ENCODE results near the gene AUP1.

The AUP1 gene

GRCh38 chr2:74526649-74527230, 2.8 kb downstream of the AUP1 start:
- Histone ChIP-seq H3K79me2 (ENCODE audit: low read length) (peaks cover 46% of the 10 kb centered on the region), H3K27ac (ENCODE audit: low read length) (peak overlapping the region; percentile 95), H3K9me3 (ENCODE audit: insufficient read depth, low read length) (no peaks in the 10 kb centered on the region), H3K9ac (ENCODE audit: low read length) (peak overlapping the region; percentile 48; the same call in 1 of the 2 replicates), H3K36me3 (replicated peaks; ENCODE audit: low read depth, low read length) (peaks cover 41% of the 10 kb centered on the region), H2AFZ (ENCODE audit: low read depth, low read length) (no peak overlapping the region), H3K4me1 (ENCODE audit: low read length) (peaks cover 42% of the 10 kb centered on the region), H4K20me1 (ENCODE audit: insufficient read depth, low read length) (no peaks in the 10 kb centered on the region; the same call in 1 of the 2 replicates), H3K27me3 (ENCODE audit: low read depth, low read length) (no peaks in the 10 kb centered on the region), H3K4me2 (ENCODE audit: low read length) (peak overlapping the region; percentile 96), H3K4me3 (ENCODE audit: low read length) (peak overlapping the region; percentile 99)
- TF ChIP-seq CTCF (IDR thresholded peaks at IDR 0.05; ENCODE audit: low read depth, low read length) (no peak), EZH2phosphoT487 (IDR thresholded peaks at IDR 0.05; ENCODE audit: low read depth) (no peak)

- peak within 1 kb of the TSS; percentile 95 for H3K27ac ChIP-seq (ENCODE audit: low read length)
- peaks cover 34% of the 10 kb centered on the region for H3K36me3 ChIP-seq (replicated peaks; ENCODE audit: low read depth, low read length)
- peaks cover 40% of the 10 kb centered on the region for H3K79me2 ChIP-seq (ENCODE audit: low read length)
- H3K4me2 ChIP-seq (ENCODE audit: low read length) = peak within 1 kb of the TSS; percentile 96
- TF ChIP-seq EZH2phosphoT487 (IDR thresholded peaks at IDR 0.05; ENCODE audit: low read depth) (no peak), CTCF (IDR thresholded peaks at IDR 0.05; ENCODE audit: low read depth, low read length) (no peak)
- no peaks in the 10 kb centered on the region for H3K27me3 ChIP-seq (ENCODE audit: low read depth, low read length)
- peak within 1 kb of the TSS; percentile 48; the same call in 1 of the 2 replicates for H3K9ac ChIP-seq (ENCODE audit: low read length)
- no peaks in the 10 kb centered on the region for H3K9me3 ChIP-seq (ENCODE audit: insufficient read depth, low read length)
- H3K4me3 ChIP-seq (ENCODE audit: low read length) = peak within 1 kb of the TSS; percentile 99
- H2AFZ ChIP-seq (ENCODE audit: low read depth, low read length) = no peak within 1 kb of the TSS
- H3K4me1 ChIP-seq (ENCODE audit: low read length) = peaks cover 34% of the 10 kb centered on the region
- no peaks in the 10 kb centered on the region; the same call in 1 of the 2 replicates for H4K20me1 ChIP-seq (ENCODE audit: insufficient read depth, low read length)
Observed at GRCh38 chr2:74525717-74526648, 3.5 kb downstream of the AUP1 start, which contains the start of gene DQX1. Gene DQX1, minus strand, starts transcription at chr2:74526231. Its CDS starts 502 bp downstream, at chr2:74525729.

GRCh38 chr2:74524955-74525716, 4.4 kb downstream of the AUP1 start:
- no peak for TF ChIP-seq CTCF (IDR thresholded peaks at IDR 0.05; ENCODE audit: low read depth, low read length)
- no peak for TF ChIP-seq EZH2phosphoT487 (IDR thresholded peaks at IDR 0.05; ENCODE audit: low read depth)
- Histone ChIP-seq H3K4me3 (ENCODE audit: low read length) (no peak overlapping the region), H3K27me3 (ENCODE audit: low read depth, low read length) (no peaks in the 10 kb centered on the region), H2AFZ (ENCODE audit: low read depth, low read length) (no peak overlapping the region), H3K4me1 (ENCODE audit: low read length) (peaks cover 38% of the 10 kb centered on the region), H3K9ac (ENCODE audit: low read length) (no peak overlapping the region), H3K79me2 (ENCODE audit: low read length) (peaks cover 32% of the 10 kb centered on the region), H3K4me2 (ENCODE audit: low read length) (no peak overlapping the region), H3K27ac (ENCODE audit: low read length) (no peak overlapping the region), H4K20me1 (ENCODE audit: insufficient read depth, low read length) (no peaks in the 10 kb centered on the region; the same call in 1 of the 2 replicates), H3K9me3 (ENCODE audit: insufficient read depth, low read length) (no peaks in the 10 kb centered on the region), H3K36me3 (replicated peaks; ENCODE audit: low read depth, low read length) (peaks cover 34% of the 10 kb centered on the region)
